Mucosa of rectum (tissue), 2 donors: ENCODE measurements around the gene SGCE.

Source experiments
- H3K27ac ChIP-seq, 2 donors: one replicate each; pipeline ENCODE4 v1.7.0; 2013; ENCODE audit warnings: inconsistent platforms in 2 of 2, low read depth in 2 of 2, low read length in 2 of 2
- H3K27me3 ChIP-seq, 2 donors: one replicate each; pipeline ENCODE4 v1.7.0; 2013; ENCODE audit warnings: low read length in 2 of 2; ENCODE audit not compliant: control insufficient read depth in 2 of 2, insufficient read depth in 2 of 2
- H3K36me3 ChIP-seq, 2 donors: one replicate each; pipeline ENCODE4 v1.7.0; 2013; ENCODE audit warnings: low read length in 2 of 2; ENCODE audit not compliant: control insufficient read depth in 2 of 2, insufficient read depth in 2 of 2
- H3K4me1 ChIP-seq, 2 donors: one replicate each; pipeline ENCODE4 v1.7.0; 2013; ENCODE audit warnings: low read length in 2 of 2, mild to moderate bottlenecking in 1 of 2; ENCODE audit not compliant: control insufficient read depth in 2 of 2, insufficient read depth in 2 of 2
- H3K4me3 ChIP-seq, 2 donors: one replicate each; pipeline ENCODE4 v1.7.0; 2013; ENCODE audit warnings: low read length in 2 of 2
- H3K9ac ChIP-seq, 2 donors: one replicate each; pipeline ENCODE4 v1.7.0; 2013; ENCODE audit warnings: low read length in 2 of 2, low read depth in 1 of 2, mild to moderate bottlenecking in 1 of 2
- H3K9me3 ChIP-seq, 2 donors: one replicate each; pipeline ENCODE4 v1.7.0; 2013; ENCODE audit warnings: low read length in 2 of 2; ENCODE audit not compliant: control insufficient read depth in 2 of 2
- donor health status: healthy.
- donor health status: Normal muscosa, but diverticular disease.

SGCE gene

DNA sequence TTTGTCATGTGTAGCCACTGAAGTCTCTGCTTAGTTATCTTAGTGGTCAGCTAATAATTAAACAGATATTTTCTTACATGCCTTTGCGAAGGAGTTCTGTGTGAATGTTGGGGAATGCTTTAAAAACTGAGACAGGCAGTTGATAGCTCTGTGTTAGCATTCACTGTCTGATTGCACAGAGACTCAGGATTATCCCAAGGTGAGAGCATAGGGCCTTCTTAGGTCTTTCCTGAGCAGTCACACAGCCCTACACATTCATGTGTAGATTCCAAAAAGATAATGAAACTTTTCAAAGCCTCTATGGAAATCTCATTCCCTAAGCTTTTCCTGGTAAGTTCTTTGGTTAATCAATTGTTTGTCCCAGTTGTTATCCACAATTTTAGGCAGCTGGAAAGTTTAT is 78.6 kb downstream of the SGCE start:
- no peak overlapping the region for H3K27ac ChIP-seq
- H3K36me3 ChIP-seq, result peaks cover 0 to 2% of the 10 kb centered on the region in 2 donors
- no peak overlapping the region for H3K4me3 ChIP-seq
- no peaks in the 10 kb centered on the region for H3K27me3 ChIP-seq
- no peaks in the 10 kb centered on the region for H3K4me1 ChIP-seq
- H3K9me3 ChIP-seq, result peaks cover 4% of the 10 kb centered on the region in 2 donors
- H3K9ac ChIP-seq, result no peak overlapping the region

DNA sequence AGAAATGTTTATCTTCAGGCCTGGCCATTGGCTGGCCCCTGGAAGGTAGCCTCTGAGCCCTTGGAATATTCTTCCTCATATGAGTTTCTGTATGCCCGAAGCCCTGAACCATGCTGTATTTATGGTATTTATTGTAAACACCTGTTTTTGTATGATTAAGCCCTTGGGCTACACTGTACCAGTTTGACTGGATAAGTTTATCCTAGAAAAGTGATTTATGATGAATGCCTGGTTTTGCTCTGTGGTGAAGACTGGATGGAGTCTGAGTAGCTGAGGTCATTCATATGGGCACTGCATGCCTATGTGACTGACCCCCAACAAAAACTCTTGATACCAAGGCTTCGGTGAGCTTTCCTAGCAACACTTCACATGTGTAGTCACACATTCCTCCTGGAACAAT is 79.6 kb downstream of the SGCE start:
- H3K36me3 ChIP-seq, result peaks cover 0 to 2% of the 10 kb centered on the region in 2 donors
- no peaks in the 10 kb centered on the region for H3K27me3 ChIP-seq
- H3K9me3 ChIP-seq, result peaks cover 4 to 6% of the 10 kb centered on the region in 2 donors
- H3K27ac ChIP-seq, result no peak overlapping the region
- H3K4me3 ChIP-seq, result no peak overlapping the region
- no peaks in the 10 kb centered on the region for H3K4me1 ChIP-seq
- no peak overlapping the region for H3K9ac ChIP-seq

DNA sequence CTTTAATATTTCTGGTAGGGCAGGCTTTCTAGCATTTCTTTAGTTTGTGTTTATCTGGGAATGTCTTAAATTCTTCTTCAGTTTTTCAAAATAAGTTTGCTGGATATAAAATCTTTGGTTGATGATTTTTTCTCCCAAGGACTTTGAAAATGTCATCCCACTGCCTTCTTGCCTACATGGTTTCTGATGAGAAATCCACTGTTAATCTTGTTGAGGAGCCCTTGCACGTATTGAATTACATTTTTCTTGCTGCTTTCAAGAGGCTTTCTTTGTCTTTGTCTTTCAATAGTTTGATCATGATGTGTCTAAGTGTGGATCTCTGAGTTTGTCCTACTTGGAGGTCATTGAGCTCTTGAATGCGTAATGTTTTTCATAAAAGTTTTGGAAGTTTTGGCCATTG is 80.3 kb downstream of the SGCE start:
- Histone ChIP-seq H3K27me3 (no peaks in the 10 kb centered on the region), H3K9me3 (peaks cover 4 to 6% of the 10 kb centered on the region in 2 donors), H3K27ac (no peak overlapping the region), H3K9ac (no peak overlapping the region), H3K4me3 (no peak overlapping the region), H3K4me1 (no peaks in the 10 kb centered on the region), H3K36me3 (peaks cover 0 to 2% of the 10 kb centered on the region in 2 donors)

DNA sequence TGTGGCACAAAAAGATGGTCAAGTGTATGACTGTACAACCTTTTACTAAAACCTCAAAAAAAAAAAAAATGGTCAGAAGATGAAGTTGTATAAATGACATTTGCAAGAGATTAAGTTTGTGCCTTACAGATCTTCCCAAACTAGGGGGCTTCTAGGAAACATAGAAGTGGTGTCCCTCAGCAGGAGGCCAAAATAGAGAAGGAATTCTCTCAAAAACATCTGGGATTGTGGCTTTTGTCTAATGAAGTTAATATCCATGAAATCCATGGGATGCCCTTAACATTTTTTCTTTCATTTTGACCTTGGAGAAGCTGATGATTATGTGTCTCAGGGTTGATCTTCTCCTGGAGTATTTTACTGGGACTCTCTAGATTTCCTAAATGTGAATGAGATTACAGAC is 84.1 kb downstream of the SGCE start:
- no peaks in the 10 kb centered on the region for H3K27me3 ChIP-seq
- H3K4me3 ChIP-seq, result no peak overlapping the region
- no peak overlapping the region for H3K9ac ChIP-seq
- H3K4me1 ChIP-seq, result no peaks in the 10 kb centered on the region
- no peaks in the 10 kb centered on the region for H3K36me3 ChIP-seq
- no peak overlapping the region for H3K27ac ChIP-seq
- peaks cover 4 to 6% of the 10 kb centered on the region in 2 donors for H3K9me3 ChIP-seq

DNA sequence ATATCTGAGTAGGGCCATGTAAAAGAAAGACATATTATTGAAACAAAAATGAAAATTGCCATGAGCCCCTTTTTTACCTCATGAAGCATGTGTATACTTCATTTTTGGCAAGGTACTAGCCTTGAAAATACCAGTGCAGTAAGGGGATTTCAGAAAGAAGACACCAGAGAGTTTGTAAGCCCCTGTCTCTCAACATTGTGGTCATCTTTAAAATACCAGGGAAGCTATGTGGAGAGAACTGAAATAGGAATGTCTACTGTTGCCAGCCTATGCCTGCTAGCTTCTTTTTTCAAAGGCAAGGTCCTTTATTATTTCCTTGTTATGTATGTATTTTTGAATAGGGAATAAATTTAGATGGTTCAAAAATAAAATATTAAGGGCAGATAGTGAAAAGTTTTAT is 88.5 kb downstream of the SGCE start:
- Histone ChIP-seq H3K4me3 (no peak overlapping the region), H3K9me3 (peaks cover 0 to 2% of the 10 kb centered on the region in 2 donors), H3K9ac (no peak overlapping the region), H3K36me3 (no peaks in the 10 kb centered on the region), H3K4me1 (no peaks in the 10 kb centered on the region), H3K27ac (no peak overlapping the region), H3K27me3 (no peaks in the 10 kb centered on the region)

DNA sequence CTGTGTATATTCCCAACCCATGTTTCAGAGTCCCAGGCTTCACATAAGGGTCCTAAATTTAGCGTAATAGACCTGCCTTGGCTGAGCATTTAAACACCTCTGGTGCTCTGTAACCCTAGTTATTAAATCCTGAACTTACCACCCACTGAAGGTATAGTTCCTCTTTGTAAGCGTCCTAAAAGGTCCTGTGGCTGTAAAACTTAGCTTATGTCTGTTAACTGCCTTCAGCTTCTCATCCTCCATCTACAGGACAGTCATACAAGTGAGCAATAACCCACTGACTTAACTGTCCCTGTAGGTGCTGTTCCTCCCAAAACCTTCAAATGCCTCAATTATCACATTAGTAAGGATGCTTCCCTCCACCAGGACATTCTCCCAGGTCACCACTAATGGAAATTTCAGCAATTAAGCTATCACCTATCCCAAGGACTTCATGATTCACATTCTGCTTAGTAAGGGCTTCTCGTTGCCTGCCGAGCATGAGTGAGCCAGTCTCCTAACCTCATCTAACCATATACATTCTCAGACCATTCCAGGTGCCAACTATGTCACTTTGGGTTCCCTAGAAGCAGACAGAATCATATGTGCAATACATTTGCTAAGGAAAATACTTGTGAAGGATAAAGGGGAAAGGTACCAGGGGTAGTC is 90.6 kb downstream of the SGCE start:
- Histone ChIP-seq H3K9ac (no peak overlapping the region), H3K4me1 (no peaks in the 10 kb centered on the region), H3K4me3 (no peak overlapping the region), H3K27ac (no peak overlapping the region), H3K9me3 (no peaks in the 10 kb centered on the region), H3K36me3 (no peaks in the 10 kb centered on the region), H3K27me3 (no peaks in the 10 kb centered on the region)

DNA sequence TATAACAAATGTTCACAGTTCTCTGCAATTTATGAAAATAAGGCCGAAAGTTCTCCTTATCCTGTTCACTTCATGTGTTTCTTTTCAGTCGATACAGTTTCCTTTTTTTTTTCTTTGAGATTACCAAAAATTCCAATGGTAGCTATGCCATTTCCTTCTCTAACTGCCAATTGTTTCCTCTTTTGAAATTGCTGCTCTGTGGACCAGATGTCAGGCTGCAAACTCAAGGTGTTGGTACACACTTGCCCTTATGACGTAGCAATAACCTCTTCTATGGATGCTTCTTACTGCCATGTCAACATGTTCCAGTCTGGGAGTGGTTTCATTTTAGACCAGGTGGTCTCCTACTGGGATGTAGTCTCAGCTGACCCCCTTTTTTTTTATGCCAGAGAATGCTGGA is 93.4 kb downstream of the SGCE start:
- Histone ChIP-seq H3K9ac (no peak overlapping the region), H3K36me3 (peaks cover 0 to 5% of the 10 kb centered on the region in 2 donors), H3K4me3 (no peak overlapping the region), H3K27ac (no peak overlapping the region), H3K27me3 (no peaks in the 10 kb centered on the region), H3K4me1 (no peaks in the 10 kb centered on the region), H3K9me3 (no peaks in the 10 kb centered on the region)

DNA sequence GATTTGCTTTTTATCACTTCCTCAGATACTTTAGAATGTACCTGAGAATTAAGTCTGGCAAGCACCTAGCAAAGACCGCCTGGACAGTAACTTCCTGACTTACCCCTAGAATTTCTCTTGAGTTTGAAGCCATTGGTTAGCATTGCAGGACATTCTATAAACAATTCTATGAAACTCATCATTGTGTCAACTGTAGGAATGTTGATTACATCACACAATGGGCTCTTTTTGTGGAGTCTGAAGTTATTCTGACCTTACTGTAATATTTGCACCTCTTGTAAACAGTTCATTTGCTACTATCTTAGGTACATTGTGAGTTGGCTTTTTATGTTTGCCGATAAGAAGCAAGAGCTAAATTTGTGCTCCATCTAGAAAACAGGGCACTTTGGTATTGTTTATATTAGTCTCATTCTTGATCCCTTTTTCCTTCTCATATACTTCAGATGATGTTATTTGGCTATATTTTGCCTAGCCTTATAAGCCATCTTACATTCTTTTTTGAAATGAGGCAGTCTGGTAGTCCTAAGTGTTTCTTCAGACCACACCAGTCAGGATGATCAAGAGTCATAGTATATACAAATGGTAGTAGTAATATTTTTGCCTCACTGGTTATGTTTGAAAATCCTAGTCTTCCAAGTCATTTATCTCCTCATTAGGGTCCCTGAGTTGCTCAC is 94.0 kb downstream of the SGCE start:
- no peak overlapping the region for H3K27ac ChIP-seq
- peaks cover 0 to 8% of the 10 kb centered on the region in 2 donors for H3K36me3 ChIP-seq
- no peaks in the 10 kb centered on the region for H3K27me3 ChIP-seq
- no peaks in the 10 kb centered on the region for H3K4me1 ChIP-seq
- H3K9ac ChIP-seq, result no peak overlapping the region
- H3K4me3 ChIP-seq, result no peak overlapping the region
- H3K9me3 ChIP-seq, result no peaks in the 10 kb centered on the region

DNA sequence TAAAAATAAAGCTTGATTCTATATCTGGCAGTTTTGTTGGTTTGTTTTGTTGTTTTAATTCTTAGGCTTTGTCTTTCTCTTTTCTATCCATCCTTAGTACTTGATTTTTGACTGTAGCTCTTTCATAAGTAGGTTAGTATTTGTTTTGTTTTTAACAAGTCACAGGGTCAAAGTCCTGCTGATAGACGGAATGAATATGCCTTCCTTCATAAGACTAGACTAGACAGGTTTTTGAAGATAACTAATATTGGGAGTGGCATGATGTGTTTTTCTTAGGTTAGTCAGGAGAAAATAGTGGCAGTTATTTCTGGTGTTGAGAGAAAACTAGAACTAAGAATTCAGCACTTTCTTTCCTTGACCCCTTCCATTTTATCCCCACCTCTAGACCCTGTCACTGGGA is 96.0 kb downstream of the SGCE start:
- no peak overlapping the region for H3K27ac ChIP-seq
- H3K9ac ChIP-seq, result no peak overlapping the region
- H3K36me3 ChIP-seq, result peaks cover 4 to 12% of the 10 kb centered on the region in 2 donors
- H3K4me3 ChIP-seq, result no peak overlapping the region
- no peaks in the 10 kb centered on the region for H3K27me3 ChIP-seq
- H3K4me1 ChIP-seq, result no peaks in the 10 kb centered on the region
- H3K9me3 ChIP-seq, result no peaks in the 10 kb centered on the region

DNA sequence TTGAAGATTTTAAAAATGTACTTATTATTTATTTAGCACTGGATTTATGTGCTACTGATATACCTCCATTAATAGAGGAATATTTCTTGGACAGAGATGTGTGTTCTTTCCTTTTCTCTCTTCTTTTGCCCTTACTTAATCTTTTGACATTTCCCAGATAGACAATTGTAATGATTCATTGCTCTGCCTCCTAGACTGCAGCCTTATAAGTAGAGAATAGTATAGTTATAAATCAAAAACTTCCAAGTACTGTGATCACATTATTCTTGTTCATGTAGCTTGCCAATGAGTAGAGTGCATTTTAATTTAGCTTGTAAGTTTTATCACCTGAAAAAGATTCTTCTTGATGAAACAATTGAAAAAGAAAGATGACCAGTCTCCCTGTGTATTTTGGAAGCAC is 98.7 kb downstream of the SGCE start:
- Histone ChIP-seq H3K9ac (no peak overlapping the region), H3K27ac (no peak overlapping the region), H3K9me3 (no peaks in the 10 kb centered on the region), H3K4me1 (no peaks in the 10 kb centered on the region), H3K27me3 (no peaks in the 10 kb centered on the region), H3K36me3 (peaks cover 10 to 20% of the 10 kb centered on the region in 2 donors), H3K4me3 (no peak overlapping the region)
